Liver (tissue), 9 donors: ENCODE data around the gene SKA3. TPM values are rescaled to one million over a fixed set of nuclear protein-coding genes. Genes with fewer than 3 reads are reported as not detected.

ENCODE experiments used
- DNase-seq: peaks from one replicate; pipeline ENCODE4 v3.0.0-alpha.2; 2017; ENCODE audit warnings: low spot score
- H3K27ac ChIP-seq, 2 donors: one replicate each; pipeline ENCODE4 v1.7.0; 2013; ENCODE audit warnings: inconsistent platforms in 2 of 2, low read length in 2 of 2, control low read depth in 1 of 2, low read depth in 1 of 2, mild to moderate bottlenecking in 1 of 2
- H3K27me3 ChIP-seq, 4 donors: one replicate each; pipeline versions ENCODE4 v1.6.1 to v1.7.0; 2013; ENCODE audit warnings: low read length in 3 of 4, inconsistent platforms in 1 of 4, mild to moderate bottlenecking in 1 of 4, moderate library complexity in 1 of 4; ENCODE audit not compliant: control insufficient read depth in 4 of 4, insufficient read depth in 4 of 4
- H3K36me3 ChIP-seq, 4 donors: one replicate each; pipeline versions ENCODE4 v1.6.1 to v1.7.0; 2013; ENCODE audit warnings: low read length in 3 of 4, mild to moderate bottlenecking in 3 of 4, low read depth in 1 of 4, moderate library complexity in 1 of 4; ENCODE audit not compliant: control insufficient read depth in 4 of 4, insufficient read depth in 3 of 4
- H3K4me1 ChIP-seq, 4 donors: one replicate each; pipeline versions ENCODE4 v1.6.1 to v1.7.0; 2013; ENCODE audit warnings: low read length in 3 of 4, mild to moderate bottlenecking in 3 of 4, moderate library complexity in 1 of 4; ENCODE audit not compliant: control insufficient read depth in 4 of 4, insufficient read depth in 4 of 4
- H3K4me3 ChIP-seq, 3 donors: one replicate each; pipeline versions ENCODE4 v1.6.1 to v1.7.0; 2013; ENCODE audit warnings: low read length in 3 of 3, control low read depth in 1 of 3, low read depth in 1 of 3, mild to moderate bottlenecking in 1 of 3
- H3K9ac ChIP-seq, 2 donors: one replicate each; pipeline ENCODE4 v1.7.0; 2013; ENCODE audit warnings: low read length in 2 of 2, mild to moderate bottlenecking in 2 of 2, moderate library complexity in 2 of 2, control low read depth in 1 of 2, low read depth in 1 of 2
- H3K9me3 ChIP-seq, 4 donors: one replicate each; pipeline versions ENCODE4 v1.6.1 to v1.7.0; 2013; ENCODE audit warnings: low read length in 3 of 4; ENCODE audit not compliant: control insufficient read depth in 4 of 4
- ATF3 ChIP-seq: IDR thresholded peaks from 2 replicates; pipeline ENCODE4 v1.6.1; 2016; ENCODE audit warnings: antibody characterized with exemption
- EGR1 ChIP-seq, 2 donors: IDR thresholded peaks; 2 replicates each; pipeline ENCODE4 v1.6.1; 2016 to 2018; ENCODE audit warnings: antibody characterized with exemption in 2 of 2, low read depth in 2 of 2
- FOXA1 ChIP-seq: IDR thresholded peaks from 2 replicates; pipeline ENCODE4 v1.6.1; 2016; ENCODE audit warnings: antibody characterized with exemption
- FOXA2 ChIP-seq: IDR thresholded peaks from 2 replicates; pipeline ENCODE4 v1.6.1; 2016; ENCODE audit warnings: antibody characterized with exemption
- GABPA ChIP-seq, 2 donors: IDR thresholded peaks in 1 of 2; conservative IDR thresholded peaks in 1 of 2; 2 replicates each; pipeline ENCODE4 v1.6.1; 2016; ENCODE audit warnings: antibody characterized with exemption in 2 of 2, mild to moderate bottlenecking in 1 of 2, moderate library complexity in 1 of 2
- HNF4A ChIP-seq, 2 donors: conservative IDR thresholded peaks; 2 replicates each; pipeline ENCODE4 v1.6.1; 2016; ENCODE audit warnings: antibody characterized with exemption in 2 of 2, mild to moderate bottlenecking in 2 of 2
- HNF4G ChIP-seq: IDR thresholded peaks from 2 replicates; pipeline ENCODE4 v1.6.1; 2016; ENCODE audit warnings: antibody characterized with exemption
- JUND ChIP-seq, 2 donors: IDR thresholded peaks; 2 replicates each; pipeline ENCODE4 v1.6.1; 2016; ENCODE audit warnings: antibody characterized with exemption in 2 of 2
- MAX ChIP-seq: IDR thresholded peaks from 2 replicates; pipeline ENCODE4 v1.6.1; 2016; ENCODE audit warnings: antibody characterized with exemption
- NR2F2 ChIP-seq: IDR thresholded peaks from 2 replicates; pipeline ENCODE4 v1.6.1; 2016; ENCODE audit warnings: antibody characterized with exemption
- RAD21 ChIP-seq, 2 donors: IDR thresholded peaks; 2 replicates each; pipeline ENCODE4 v1.6.1; 2016; ENCODE audit warnings: antibody characterized with exemption in 2 of 2, mild to moderate bottlenecking in 2 of 2
- RXRA ChIP-seq, 2 donors: IDR thresholded peaks; 2 replicates each; pipeline ENCODE4 v1.6.1; 2017 to 2018; ENCODE audit warnings: antibody characterized with exemption in 2 of 2, mild to moderate bottlenecking in 1 of 2
- SP1 ChIP-seq: IDR thresholded peaks from 2 replicates; pipeline ENCODE4 v1.6.1; 2018; ENCODE audit warnings: antibody characterized with exemption, mild to moderate bottlenecking
- TAF1 ChIP-seq: conservative IDR thresholded peaks from 2 replicates; pipeline ENCODE4 v1.6.1; 2016; ENCODE audit warnings: antibody characterized with exemption, mild to moderate bottlenecking
- YY1 ChIP-seq: IDR thresholded peaks from 2 replicates; pipeline ENCODE4 v1.6.1; 2016; ENCODE audit warnings: antibody characterized with exemption, mild to moderate bottlenecking
- ZBTB33 ChIP-seq: IDR thresholded peaks from 2 replicates; pipeline ENCODE4 v1.6.1; 2016; ENCODE audit warnings: antibody characterized with exemption
- WGBS: extraction: QIAGEN DNeasy Blood & Tissue Kit; methylation state at CpG from one replicate; pipeline ENCODE4 v1.1.7; 2013; 5-methylcytosine and 5-hydroxymethylcytosine counted together
- polyA plus RNA-seq, 2 donors: library from polyadenylated mRNA; stranded (reverse) in 1 of 2; unstranded in 1 of 2; fragments of 200-250 nt in 1 of 2; fragments of >200 nt in 1 of 2; fragmentation: Nextera tagmentation in 1 of 2; extraction: Ambion mirVana in 1 of 2; gene quantifications; one replicate each; pipeline versions ENCODE4 v1.2.1 to v1.2.3, GENCODE V29; 2013 to 2015
- total RNA-seq, 2 donors: library from RNA; depleted of rRNA; stranded (reverse); fragments of >200 nt; gene quantifications; one replicate each; pipeline ENCODE4 v1.2.3, GENCODE V29; 2014
- TF ChIP-seq, protein P1 (sequence below): fragments of 150-350 bp; IDR thresholded peaks from 2 replicates; pipeline ENCODE4 v1.5.1; 2017; ENCODE audit warnings: improper control_type of control experiment, low read depth, low read length; ENCODE audit not compliant: missing input control
- TF ChIP-seq, protein P2 (sequence below): IDR thresholded peaks from 2 replicates; pipeline ENCODE4 v1.6.1; 2016; ENCODE audit warnings: antibody characterized with exemption, mild to moderate bottlenecking
- donor health status: healthy.
- donor health status: healthy.
- donor health status: healthy.
- donor health status: healthy.
- donor health status: healthy.

SKA3 gene
- total and polyA plus RNA-seq, 4 donors, result under 0.01 to 4.9 (median 0.52) TPM

- Histone ChIP-seq H3K36me3 (no peaks in the 10 kb centered on the region), H3K9ac (no peak overlapping the region), H3K4me3 (no peak overlapping the region), H3K9me3 (no peaks in the 10 kb centered on the region), H3K27me3 (no peaks in the 10 kb centered on the region), H3K27ac (no peak overlapping the region), H3K4me1 (no peaks in the 10 kb centered on the region)
- TF ChIP-seq YY1, result no peak
- no peak for TF ChIP-seq NR2F2
- TF ChIP-seq EGR1 (IDR thresholded peaks at IDR 0.05; ENCODE audit: low read depth in 2 of 2), result no peak
- TF ChIP-seq ZBTB33, result no peak
- TF ChIP-seq JUND (IDR thresholded peaks at IDR 0.05), result no peak
- no peak for TF ChIP-seq ATF3
- no peak for TF ChIP-seq HNF4A (conservative IDR thresholded peaks at IDR 0.05)
- TF ChIP-seq, protein P1, sequence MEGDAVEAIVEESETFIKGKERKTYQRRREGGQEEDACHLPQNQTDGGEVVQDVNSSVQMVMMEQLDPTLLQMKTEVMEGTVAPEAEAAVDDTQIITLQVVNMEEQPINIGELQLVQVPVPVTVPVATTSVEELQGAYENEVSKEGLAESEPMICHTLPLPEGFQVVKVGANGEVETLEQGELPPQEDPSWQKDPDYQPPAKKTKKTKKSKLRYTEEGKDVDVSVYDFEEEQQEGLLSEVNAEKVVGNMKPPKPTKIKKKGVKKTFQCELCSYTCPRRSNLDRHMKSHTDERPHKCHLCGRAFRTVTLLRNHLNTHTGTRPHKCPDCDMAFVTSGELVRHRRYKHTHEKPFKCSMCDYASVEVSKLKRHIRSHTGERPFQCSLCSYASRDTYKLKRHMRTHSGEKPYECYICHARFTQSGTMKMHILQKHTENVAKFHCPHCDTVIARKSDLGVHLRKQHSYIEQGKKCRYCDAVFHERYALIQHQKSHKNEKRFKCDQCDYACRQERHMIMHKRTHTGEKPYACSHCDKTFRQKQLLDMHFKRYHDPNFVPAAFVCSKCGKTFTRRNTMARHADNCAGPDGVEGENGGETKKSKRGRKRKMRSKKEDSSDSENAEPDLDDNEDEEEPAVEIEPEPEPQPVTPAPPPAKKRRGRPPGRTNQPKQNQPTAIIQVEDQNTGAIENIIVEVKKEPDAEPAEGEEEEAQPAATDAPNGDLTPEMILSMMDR, result no peak
- TF ChIP-seq, protein P2, sequence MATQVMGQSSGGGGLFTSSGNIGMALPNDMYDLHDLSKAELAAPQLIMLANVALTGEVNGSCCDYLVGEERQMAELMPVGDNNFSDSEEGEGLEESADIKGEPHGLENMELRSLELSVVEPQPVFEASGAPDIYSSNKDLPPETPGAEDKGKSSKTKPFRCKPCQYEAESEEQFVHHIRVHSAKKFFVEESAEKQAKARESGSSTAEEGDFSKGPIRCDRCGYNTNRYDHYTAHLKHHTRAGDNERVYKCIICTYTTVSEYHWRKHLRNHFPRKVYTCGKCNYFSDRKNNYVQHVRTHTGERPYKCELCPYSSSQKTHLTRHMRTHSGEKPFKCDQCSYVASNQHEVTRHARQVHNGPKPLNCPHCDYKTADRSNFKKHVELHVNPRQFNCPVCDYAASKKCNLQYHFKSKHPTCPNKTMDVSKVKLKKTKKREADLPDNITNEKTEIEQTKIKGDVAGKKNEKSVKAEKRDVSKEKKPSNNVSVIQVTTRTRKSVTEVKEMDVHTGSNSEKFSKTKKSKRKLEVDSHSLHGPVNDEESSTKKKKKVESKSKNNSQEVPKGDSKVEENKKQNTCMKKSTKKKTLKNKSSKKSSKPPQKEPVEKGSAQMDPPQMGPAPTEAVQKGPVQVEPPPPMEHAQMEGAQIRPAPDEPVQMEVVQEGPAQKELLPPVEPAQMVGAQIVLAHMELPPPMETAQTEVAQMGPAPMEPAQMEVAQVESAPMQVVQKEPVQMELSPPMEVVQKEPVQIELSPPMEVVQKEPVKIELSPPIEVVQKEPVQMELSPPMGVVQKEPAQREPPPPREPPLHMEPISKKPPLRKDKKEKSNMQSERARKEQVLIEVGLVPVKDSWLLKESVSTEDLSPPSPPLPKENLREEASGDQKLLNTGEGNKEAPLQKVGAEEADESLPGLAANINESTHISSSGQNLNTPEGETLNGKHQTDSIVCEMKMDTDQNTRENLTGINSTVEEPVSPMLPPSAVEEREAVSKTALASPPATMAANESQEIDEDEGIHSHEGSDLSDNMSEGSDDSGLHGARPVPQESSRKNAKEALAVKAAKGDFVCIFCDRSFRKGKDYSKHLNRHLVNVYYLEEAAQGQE, result no peak
- no peak for TF ChIP-seq FOXA2
- no peak for TF ChIP-seq GABPA (IDR thresholded peaks at IDR 0.05 in 1 of 2, conservative IDR thresholded peaks at IDR 0.05 in 1 of 2)
- TF ChIP-seq HNF4G, result no peak
- TF ChIP-seq TAF1, result no peak
- no peak for TF ChIP-seq RXRA (IDR thresholded peaks at IDR 0.05)
- TF ChIP-seq MAX, result no peak
- no peak for TF ChIP-seq SP1
- no peak for TF ChIP-seq FOXA1
- TF ChIP-seq RAD21 (IDR thresholded peaks at IDR 0.05), result no peak
- DNase-seq, result no peak
- WGBS, result 91% methylated on average over 5 of the region's 5 CpGs
Observed at GRCh38 chr13:21118180-21118579, 58.2 kb downstream of the SKA3 start.
